Keratinocyte (primary cell): ENCODE results near the gene ENTPD6. TPM values are rescaled to one million over a fixed set of nuclear protein-coding genes. Genes with fewer than 3 reads are reported as not detected.

ENCODE experiments used
- DNase-seq: peaks from one replicate; pipeline ENCODE4 v3.0.0-alpha.2; 2011; ENCODE audit warnings: low read depth, missing footprints, low spot score
- FAIRE-seq: peaks from 2 replicates; lab custom pipeline; 2011; peaks lifted over from hg19 to GRCh38; lab: Jason Lieb, UNC
- H2AFZ ChIP-seq: 2 replicates; pipeline ENCODE4 v1.6.0; 2012; ENCODE audit warnings: low read length, control low read depth, inconsistent platforms; ENCODE audit not compliant: control insufficient read depth
- H3K27ac ChIP-seq: 2 replicates; pipeline ENCODE4 v1.5.1; 2011; ENCODE audit warnings: low read length; ENCODE audit not compliant: control insufficient read depth, insufficient read depth
- H3K27me3 ChIP-seq: 3 replicates; pipeline ENCODE4 v1.6.0; 2011; ENCODE audit warnings: low read length; ENCODE audit not compliant: control insufficient read depth, insufficient read depth; ENCODE audit errors: extremely low read depth
- H3K36me3 ChIP-seq, 2 experiments: 2 replicates in 1 of 2; 3 replicates in 1 of 2; pipeline ENCODE4 v1.5.1; 2011; ENCODE audit warnings: low read length in 2 of 2, mild to moderate bottlenecking in 1 of 2; ENCODE audit not compliant: control insufficient read depth in 2 of 2, insufficient read depth in 2 of 2; ENCODE audit errors: extremely low read depth in 1 of 2
- H3K4me1 ChIP-seq: 3 replicates; pipeline ENCODE4 v1.5.1; 2011; ENCODE audit warnings: low read length; ENCODE audit not compliant: control insufficient read depth, insufficient read depth; ENCODE audit errors: extremely low read depth
- H3K4me2 ChIP-seq: 3 replicates; pipeline ENCODE4 v1.6.0; 2011; ENCODE audit warnings: low read depth, low read length; ENCODE audit not compliant: control insufficient read depth, insufficient read depth; ENCODE audit errors: extremely low read depth
- H3K4me3 ChIP-seq, 3 experiments: fragments of 200-600 bp in 1 of 3; sonication (generic) in 1 of 3; 2 replicates in 2 of 3; 3 replicates in 1 of 3; pipeline ENCODE4 v1.5.1; 2011 to 2016; ENCODE audit warnings: low read length in 3 of 3, mild to moderate bottlenecking in 3 of 3, control low read depth in 2 of 3, inconsistent platforms in 1 of 3, low read depth in 1 of 3, mixed read lengths in 1 of 3, mixed run types in 1 of 3, moderate library complexity in 1 of 3; ENCODE audit not compliant: control insufficient read depth in 2 of 3, insufficient read depth in 2 of 3; ENCODE audit errors: extremely low read depth in 1 of 3
- H3K79me2 ChIP-seq: 2 replicates; pipeline ENCODE4 v1.6.0; 2012; ENCODE audit warnings: low read length; ENCODE audit not compliant: control insufficient read depth, insufficient read depth
- H3K9ac ChIP-seq: 3 replicates; pipeline ENCODE4 v1.6.0; 2011; ENCODE audit warnings: low read length; ENCODE audit not compliant: control insufficient read depth, insufficient read depth; ENCODE audit errors: extremely low read depth
- H3K9me1 ChIP-seq: 3 replicates; pipeline ENCODE4 v1.6.0; 2011; ENCODE audit warnings: low read length; ENCODE audit not compliant: control insufficient read depth, insufficient read depth; ENCODE audit errors: extremely low read depth
- H3K9me3 ChIP-seq: 2 replicates; pipeline ENCODE4 v1.5.1; 2012; ENCODE audit warnings: low read depth, low read length; ENCODE audit not compliant: control insufficient read depth
- H4K20me1 ChIP-seq: 3 replicates; pipeline ENCODE4 v1.6.0; 2011; ENCODE audit warnings: low read length; ENCODE audit not compliant: control insufficient read depth, insufficient read depth; ENCODE audit errors: extremely low read depth
- EZH2 ChIP-seq: IDR thresholded peaks from one replicate; pipeline ENCODE4 v1.6.1; 2012; ENCODE audit warnings: inconsistent platforms, mild to moderate bottlenecking, low read length, moderate library complexity
- dilution Hi-C: fragments of 300-500 bp; cut with MboI; formaldehyde crosslinking; loops from one replicate; pipeline ENCODE4 v1.7.0; 2020; ENCODE audit warnings: low sequenced_read_pairs; ENCODE audit not compliant: extremely low pct_ligation_motif_present
- polyA plus RNA-seq, 5 experiments: library from polyadenylated mRNA; depleted of rRNA in 3 of 5; stranded (reverse) in 3 of 5; stranded (forward) in 1 of 5; unstranded in 1 of 5; fragments of >200 nt; gene quantifications; 1 replicate in 1 of 5; 2 replicates in 3 of 5; 3 replicates in 1 of 5; pipeline versions ENCODE4 v1.2.1 to v1.2.3, GENCODE V29; 2011 to 2012; ENCODE audit warnings: missing spikeins in 2 of 5, low read depth in 1 of 5, low replicate concordance in 1 of 5
- TF ChIP-seq, protein P1 (sequence below), 3 experiments: IDR thresholded peaks in 1 of 3; conservative IDR thresholded peaks in 1 of 3; optimal IDR thresholded peaks in 1 of 3; 2 replicates in 2 of 3; 3 replicates in 1 of 3; pipeline versions ENCODE3 to v1.5.1; 2011; ENCODE audit warnings: low read length in 3 of 3, mild to moderate bottlenecking in 3 of 3, moderate library complexity in 2 of 3, control low read depth in 1 of 3, inconsistent platforms in 1 of 3; ENCODE audit not compliant: insufficient read depth in 2 of 3; ENCODE audit errors: extremely low read depth in 1 of 3

The ENTPD6 gene
- polyA plus RNA-seq, 1 donor (not counting 4 experiments of a cell fraction or from before 2014, with no cell fraction given), result 57.8 TPM

DNA sequence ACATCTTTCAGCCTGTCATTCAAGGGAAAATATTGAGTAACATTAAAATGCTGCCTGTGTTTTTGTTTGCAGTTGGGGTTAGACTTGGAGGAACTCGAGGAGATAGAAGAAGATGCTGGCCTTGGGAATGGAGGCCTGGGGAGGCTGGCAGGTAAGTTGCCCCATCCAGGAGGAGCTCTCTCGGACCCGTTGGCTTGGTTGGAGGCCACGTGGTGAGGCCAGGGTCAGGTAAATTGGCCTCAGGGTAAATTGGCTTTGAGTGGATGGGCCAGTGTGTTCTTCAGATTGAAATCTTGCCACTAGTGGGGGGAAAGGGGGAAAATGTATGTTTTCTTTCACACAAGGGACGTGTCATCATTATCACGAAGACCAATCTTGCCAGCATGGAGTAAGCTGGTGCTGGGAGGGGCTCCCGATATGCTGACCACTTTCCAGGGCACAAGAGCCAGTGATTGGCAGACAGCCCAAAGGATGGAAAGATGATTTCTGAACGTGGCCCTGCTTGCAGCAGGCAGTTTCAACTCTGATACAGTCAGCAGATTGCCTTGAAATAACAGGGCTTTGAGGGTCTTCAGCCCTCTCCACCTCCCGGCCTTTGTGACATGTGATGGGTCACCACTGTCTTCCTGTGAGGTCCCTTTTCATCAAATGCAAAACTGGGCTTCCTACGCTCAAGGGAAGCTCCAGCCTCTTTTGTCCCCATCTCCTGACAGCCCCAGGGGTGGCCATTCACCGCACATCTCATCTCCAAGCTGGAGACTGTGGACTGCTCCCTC, 73.7 kb downstream of the ENTPD6 start:
- no peak overlapping the region for H3K4me3 ChIP-seq
- H2AFZ ChIP-seq, result no peak overlapping the region
- no peak overlapping the region for H3K27ac ChIP-seq
- H3K9ac ChIP-seq, result no peak overlapping the region
- peaks cover 5% of the 10 kb centered on the region for H4K20me1 ChIP-seq
- FAIRE-seq (no peak), DNase-seq (no peak)
- H3K4me1 ChIP-seq, result no peaks in the 10 kb centered on the region
- H3K9me3 ChIP-seq, result no peaks in the 10 kb centered on the region
- H3K36me3 ChIP-seq, result peaks cover 47 to 51% of the 10 kb centered on the region in 2 experiments
- no peak overlapping the region for H3K4me2 ChIP-seq
- no peak for TF ChIP-seq EZH2
- TF ChIP-seq, protein P1, sequence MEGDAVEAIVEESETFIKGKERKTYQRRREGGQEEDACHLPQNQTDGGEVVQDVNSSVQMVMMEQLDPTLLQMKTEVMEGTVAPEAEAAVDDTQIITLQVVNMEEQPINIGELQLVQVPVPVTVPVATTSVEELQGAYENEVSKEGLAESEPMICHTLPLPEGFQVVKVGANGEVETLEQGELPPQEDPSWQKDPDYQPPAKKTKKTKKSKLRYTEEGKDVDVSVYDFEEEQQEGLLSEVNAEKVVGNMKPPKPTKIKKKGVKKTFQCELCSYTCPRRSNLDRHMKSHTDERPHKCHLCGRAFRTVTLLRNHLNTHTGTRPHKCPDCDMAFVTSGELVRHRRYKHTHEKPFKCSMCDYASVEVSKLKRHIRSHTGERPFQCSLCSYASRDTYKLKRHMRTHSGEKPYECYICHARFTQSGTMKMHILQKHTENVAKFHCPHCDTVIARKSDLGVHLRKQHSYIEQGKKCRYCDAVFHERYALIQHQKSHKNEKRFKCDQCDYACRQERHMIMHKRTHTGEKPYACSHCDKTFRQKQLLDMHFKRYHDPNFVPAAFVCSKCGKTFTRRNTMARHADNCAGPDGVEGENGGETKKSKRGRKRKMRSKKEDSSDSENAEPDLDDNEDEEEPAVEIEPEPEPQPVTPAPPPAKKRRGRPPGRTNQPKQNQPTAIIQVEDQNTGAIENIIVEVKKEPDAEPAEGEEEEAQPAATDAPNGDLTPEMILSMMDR (optimal IDR thresholded peaks at IDR 0.05 in 1 of 3, IDR thresholded peaks at IDR 0.05 in 1 of 3, conservative IDR thresholded peaks at IDR 0.05 in 1 of 3; ENCODE audit: extremely low read depth in 1 of 3, insufficient read depth in 2 of 3, low read length in 3 of 3), result no peak
- dilution Hi-C loops, result no loop called here
- H3K9me1 ChIP-seq, result no peaks in the 10 kb centered on the region
- H3K79me2 ChIP-seq, result peaks cover 36% of the 10 kb centered on the region
- no peaks in the 10 kb centered on the region for H3K27me3 ChIP-seq

DNA sequence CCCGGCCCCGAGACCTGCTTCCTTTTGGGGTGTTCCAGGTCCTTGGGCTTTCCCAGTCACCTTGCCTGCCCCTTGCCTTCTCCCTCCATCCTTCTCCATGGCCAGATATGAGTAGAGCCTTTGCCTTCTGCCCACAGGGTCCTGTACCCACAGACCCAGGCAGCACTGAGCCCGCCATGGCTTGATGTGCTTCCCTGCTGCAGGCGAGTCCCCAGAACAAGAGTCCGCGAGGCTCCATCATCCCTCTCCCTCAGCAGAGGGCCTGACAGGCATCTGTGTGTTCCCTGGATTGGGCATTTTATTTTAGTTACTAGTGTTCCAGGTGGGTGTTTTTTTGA, 74.3 kb downstream of the ENTPD6 start:
- peaks cover 5% of the 10 kb centered on the region for H4K20me1 ChIP-seq
- no peak overlapping the region for H3K4me3 ChIP-seq
- peaks cover 53 to 57% of the 10 kb centered on the region in 2 experiments for H3K36me3 ChIP-seq
- H3K9me3 ChIP-seq, result no peaks in the 10 kb centered on the region
- no peaks in the 10 kb centered on the region for H3K27me3 ChIP-seq
- H2AFZ ChIP-seq, result no peak overlapping the region
- dilution Hi-C loops, result no loop called here
- no peaks in the 10 kb centered on the region for H3K9me1 ChIP-seq
- H3K79me2 ChIP-seq, result peaks cover 35% of the 10 kb centered on the region
- no peak overlapping the region for H3K27ac ChIP-seq
- FAIRE-seq, result no peak
- H3K4me2 ChIP-seq, result no peak overlapping the region
- no peak for DNase-seq
- no peak overlapping the region for H3K9ac ChIP-seq
- TF ChIP-seq, protein P1 (optimal IDR thresholded peaks at IDR 0.05 in 1 of 3, IDR thresholded peaks at IDR 0.05 in 1 of 3, conservative IDR thresholded peaks at IDR 0.05 in 1 of 3; ENCODE audit: extremely low read depth in 1 of 3, insufficient read depth in 2 of 3, low read length in 3 of 3), result no peak
- TF ChIP-seq EZH2, result no peak
- no peaks in the 10 kb centered on the region for H3K4me1 ChIP-seq
